Epithelial cell of proximal tubule (primary cell): Measurements from ENCODE around the gene P3R3URF. TPM values are rescaled to one million over a fixed set of nuclear protein-coding genes. Genes with fewer than 3 reads are reported as not detected.

Experiments
- DNase-seq: peaks from one replicate; pipeline ENCODE4 v3.0.0-alpha.2; 2011; ENCODE audit warnings: low read depth
- H3K4me3 ChIP-seq: 2 replicates; pipeline ENCODE4 v1.5.1; 2011; ENCODE audit warnings: low read depth, mild to moderate bottlenecking, low read length
- CTCF ChIP-seq: conservative IDR thresholded peaks from 2 replicates; pipeline ENCODE4 v1.5.1; 2012; ENCODE audit warnings: low read depth, mild to moderate bottlenecking, low read length
- total RNA-seq: library from RNA; depleted of rRNA; stranded (reverse); fragments of >200 nt; gene quantifications from 2 replicates; pipeline ENCODE4 v1.2.3, GENCODE V29; 2015

The P3R3URF gene
- total RNA-seq, 1 donor from 2014 or later = not detected

GRCh38 chr1:46181343-46182260 lies 5.3 kb upstream of the P3R3URF start:
- TF ChIP-seq CTCF = no peak
- H3K4me3 ChIP-seq = peak overlapping the region; percentile 51
- no peak for DNase-seq

GRCh38 chr1:46180082-46180616 lies 3.9 kb upstream of the P3R3URF start:
- DNase-seq = no peak
- peak; percentile 60 for TF ChIP-seq CTCF
- H3K4me3 ChIP-seq = peak overlapping the region; percentile 51

- peak; percentile 98 for TF ChIP-seq CTCF
- DNase-seq = peak; percentile 67
- peak overlapping the region; percentile 17 for H3K4me3 ChIP-seq
These were observed 3.1 kb upstream of the P3R3URF start for GRCh38 chr1:46179138-46180081.

- no peak for TF ChIP-seq CTCF
- H3K4me3 ChIP-seq = no peak overlapping the region
- no peak for DNase-seq
These were observed 1.0 kb downstream of the P3R3URF start for GRCh38 chr1:46175243-46175642.

- DNase-seq = no peak
These were observed 1.6 kb downstream of the P3R3URF start, which contains the start of gene TSPAN1 for GRCh38 chr1:46174448-46175231. Gene TSPAN1, plus strand, starts transcription at chr1:46175087. Its CDS starts 6,021 bp downstream, at chr1:46181108.

More at GRCh38 chr1:46174448-46175231, 1.6 kb downstream of the P3R3URF start, which contains the start of gene TSPAN1:
- no peak for TF ChIP-seq CTCF
- no peak within 1 kb of the TSS for H3K4me3 ChIP-seq
